HG03439 (cell line): Measurements from ENCODE around the gene ACTR10.
A peak's percentile ranks its signal among the peaks of the same experiment; 100 is the strongest.

Experiments
- ATAC-seq: cut with Tn5 transposase; IDR thresholded peaks from one replicate; pipeline ENCODE4 v1.9.1; 2021; ENCODE audit warnings: mild to moderate bottlenecking, moderate library complexity; ENCODE audit not compliant: unreplicated experiment

The ACTR10 gene

DNA sequence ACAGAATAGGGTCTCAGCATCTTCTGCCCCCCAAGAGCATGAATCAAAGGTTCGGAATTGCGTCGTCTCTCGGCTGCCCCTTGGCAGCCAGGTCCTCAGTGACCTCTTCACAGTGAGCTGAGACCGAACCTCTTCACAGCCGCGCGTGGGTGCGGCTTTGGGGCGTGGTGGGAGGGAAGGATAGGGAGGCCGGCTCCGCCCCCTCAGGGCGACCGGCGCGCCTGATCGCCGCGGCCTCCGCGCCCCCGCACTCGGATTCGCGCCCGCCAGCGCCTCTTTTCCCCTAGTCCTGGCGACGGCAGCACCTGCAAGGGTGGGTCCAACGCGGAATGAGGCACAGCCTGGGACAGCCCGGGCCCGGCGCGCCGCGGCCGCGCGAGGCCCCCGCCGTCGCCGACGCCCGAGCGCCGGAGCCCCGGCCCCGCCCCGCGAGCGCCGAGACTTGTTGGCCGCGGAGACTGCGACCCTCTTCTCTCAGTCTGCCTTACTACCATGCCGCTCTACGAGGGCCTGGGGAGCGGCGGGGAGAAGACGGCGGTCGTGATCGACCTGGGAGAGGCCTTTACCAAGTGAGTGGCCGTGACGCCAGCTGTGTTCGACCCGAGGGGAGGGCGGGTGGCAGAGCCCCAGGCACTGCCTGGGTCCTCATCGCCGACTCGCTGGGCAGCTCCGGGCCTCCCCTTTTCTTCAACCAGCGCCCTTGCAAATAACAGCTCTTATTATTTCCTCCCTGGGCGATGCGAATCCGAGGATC, at the start of gene ACTR10:
ACTR10 (plus strand) TSS at position 424 of the 754 bp plus-strand sequence; CDS start at position 493, 69 bp downstream.
- ATAC-seq = peak; percentile 94

DNA sequence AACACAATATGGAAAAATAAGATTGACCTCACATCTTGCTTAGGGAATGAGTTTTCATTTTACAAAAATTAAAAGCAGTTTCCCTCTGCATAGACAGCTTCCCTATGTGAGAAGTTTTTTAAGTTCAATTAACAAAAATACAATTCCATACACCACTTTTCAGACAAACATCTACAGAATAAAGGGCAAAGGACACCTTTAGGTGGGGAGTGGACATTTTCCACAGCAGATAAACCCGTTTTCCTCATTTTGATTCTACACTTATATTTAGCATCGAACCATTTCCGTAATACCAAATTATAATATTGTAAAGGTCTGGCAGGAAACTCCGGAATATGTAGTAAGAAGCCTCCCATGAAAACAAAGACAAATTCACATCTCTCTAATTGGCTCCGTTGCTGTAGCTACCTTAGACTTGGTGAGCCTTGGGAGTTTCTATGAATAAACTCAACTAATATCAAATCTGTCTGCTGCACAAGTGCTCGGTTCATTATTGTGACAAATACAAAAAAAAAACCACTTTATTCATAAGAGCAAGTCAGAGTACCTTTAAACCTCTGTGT, 49.6 kb upstream of the ACTR10 start:
- no peak for ATAC-seq

DNA sequence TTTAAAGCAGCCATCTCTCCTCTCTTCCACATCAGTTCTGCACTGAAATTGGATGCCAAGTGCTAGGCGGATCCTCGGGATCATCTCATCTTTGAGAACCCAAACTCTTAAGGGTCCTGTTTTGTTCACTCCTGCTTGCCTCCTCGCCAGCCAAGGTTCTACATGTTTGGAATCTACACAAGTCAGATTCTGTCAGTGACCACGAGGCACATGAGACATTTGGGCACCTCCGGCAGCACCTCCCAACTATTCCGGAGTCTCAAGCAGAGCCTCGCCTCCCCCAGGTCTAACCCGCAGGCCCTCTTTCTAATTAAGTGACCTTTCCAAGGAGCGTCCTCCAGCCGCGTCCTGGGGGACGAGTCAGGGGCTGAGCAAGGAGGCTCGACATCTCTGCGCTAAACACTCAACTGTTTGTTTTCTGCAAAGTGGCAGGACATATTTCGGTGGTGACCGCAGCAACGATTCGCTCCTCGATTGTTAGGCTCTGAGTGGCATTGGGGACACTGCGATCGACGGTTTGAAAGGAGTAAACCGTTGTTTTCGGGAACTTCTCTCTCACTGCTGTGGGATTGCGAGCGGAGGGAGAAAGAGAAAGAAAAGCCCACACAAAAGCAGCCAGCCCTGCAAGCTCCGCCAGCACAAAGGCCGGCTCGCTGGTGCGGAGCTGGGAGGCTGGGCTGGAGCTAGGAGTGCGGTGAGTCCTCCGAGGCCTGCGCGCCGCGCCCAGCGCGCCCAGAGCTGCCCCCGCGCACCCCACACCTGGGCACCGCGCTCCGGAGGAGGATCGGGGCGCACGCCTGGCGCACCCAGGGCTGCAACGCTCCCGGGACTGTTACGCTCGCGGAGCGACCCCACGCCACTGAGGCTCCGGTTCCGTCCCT, 48.6 kb upstream of the ACTR10 start:
- peak; percentile 47 for ATAC-seq

DNA sequence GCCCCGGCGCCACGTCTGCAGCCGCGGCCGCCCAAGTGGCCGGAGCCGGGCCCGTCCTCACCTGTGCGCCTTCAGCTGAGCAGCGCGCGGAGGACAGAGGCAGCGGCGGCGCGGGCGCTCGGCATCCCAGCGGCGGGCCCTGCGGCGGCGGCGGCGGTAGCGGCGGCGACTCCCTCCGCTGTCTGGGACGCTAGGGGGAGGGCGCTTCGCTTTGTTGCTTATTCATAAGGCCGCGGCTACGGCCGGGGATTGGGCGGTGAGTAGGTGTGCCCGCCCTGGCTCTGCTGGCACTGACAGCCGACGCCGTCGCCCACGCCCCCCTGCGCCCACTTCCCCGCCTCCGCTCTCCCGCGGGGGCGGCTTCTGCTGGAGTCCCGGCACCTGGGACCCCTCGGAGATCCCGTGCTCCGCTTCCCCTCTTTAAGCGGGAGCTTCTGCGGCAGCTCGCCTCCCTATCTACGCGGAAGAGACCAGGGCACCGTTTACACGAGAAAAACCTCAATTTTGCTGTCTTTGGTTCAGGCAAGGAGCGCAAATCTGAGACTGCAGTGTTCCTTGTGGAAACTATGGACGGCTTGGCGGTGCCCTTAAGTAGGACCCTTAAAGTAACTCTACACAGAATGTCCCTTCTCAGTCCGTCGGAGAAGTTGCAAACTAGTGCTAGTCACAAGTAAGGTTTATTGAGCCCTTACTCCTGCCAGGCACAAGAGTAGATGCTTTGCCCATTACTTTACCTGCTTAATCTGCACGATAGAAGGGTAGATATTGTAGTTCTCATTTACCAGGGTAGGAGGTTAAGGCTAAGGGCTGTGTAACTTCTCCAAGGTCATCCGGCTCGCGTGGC, 47.7 kb upstream of the ACTR10 start, which contains the start of gene ARMH4:
ARMH4 (minus strand) TSS at position 200 of the 844 bp plus-strand sequence. CDS start 12,855 bp downstream, outside the sequence.
- ATAC-seq = peak; percentile 97

DNA sequence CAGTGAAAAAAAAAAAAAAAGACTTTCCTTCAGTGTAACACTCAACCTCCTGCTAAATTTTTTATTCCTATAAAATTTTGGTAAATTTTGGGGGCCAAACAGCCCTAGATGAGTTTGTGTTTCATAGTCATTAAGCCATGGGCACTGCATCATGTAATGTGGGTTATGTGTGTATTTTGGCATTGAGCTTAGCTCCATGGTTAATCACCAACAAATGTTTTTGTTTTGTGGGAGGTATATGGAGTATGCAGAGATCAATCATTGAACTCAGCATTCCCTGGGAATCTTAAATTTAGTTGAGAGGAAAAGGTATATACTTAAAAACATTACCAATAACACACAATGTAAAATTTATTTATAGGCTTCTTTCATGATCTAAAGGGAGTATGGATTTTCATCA, 39.4 kb upstream of the ACTR10 start:
- ATAC-seq = no peak

DNA sequence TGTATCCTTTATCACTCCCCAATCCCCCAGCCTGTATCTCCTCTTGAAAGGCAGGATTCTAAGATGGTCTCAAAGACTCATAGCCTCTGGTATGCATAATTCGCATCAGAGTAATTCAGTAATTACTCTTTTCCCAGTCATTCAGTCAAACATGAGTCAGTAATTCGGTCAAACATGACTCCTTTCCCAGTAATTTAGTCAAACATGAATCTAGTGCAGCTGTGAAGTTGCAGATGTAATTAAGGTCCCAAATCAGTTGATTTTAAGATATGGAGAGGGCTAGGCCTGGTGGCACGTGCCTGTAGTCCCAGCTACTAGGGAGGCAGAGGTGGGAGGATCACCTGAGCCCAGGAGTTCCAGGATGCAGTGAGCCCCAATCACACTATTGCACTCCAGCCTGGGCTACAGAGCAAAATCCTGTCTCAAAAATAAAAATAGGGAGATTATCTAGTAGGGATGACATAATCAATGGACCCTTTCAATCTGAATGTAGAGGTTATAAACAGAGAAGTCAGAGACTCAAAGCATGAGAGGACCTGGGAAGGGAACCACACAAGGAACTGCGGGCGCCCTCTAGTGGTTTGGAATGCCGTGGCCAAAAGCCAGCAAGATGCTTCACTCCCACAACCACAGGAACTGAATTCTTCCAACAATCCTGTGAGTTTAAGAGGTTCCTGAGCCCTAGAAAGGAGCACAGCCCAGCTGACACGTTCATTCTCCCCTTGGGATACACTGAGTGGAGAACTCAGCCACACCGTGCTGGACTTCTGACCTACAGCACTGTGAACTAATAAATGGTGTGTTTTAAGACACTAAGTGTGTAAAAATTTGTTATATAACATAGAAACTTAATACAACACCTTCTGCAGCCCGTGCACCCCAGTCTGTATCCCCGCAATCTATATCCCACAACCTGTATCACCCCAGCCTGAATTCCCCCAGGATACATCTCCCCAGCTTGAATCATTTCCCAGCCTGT, 33.7 kb upstream of the ACTR10 start:
- no peak for ATAC-seq

DNA sequence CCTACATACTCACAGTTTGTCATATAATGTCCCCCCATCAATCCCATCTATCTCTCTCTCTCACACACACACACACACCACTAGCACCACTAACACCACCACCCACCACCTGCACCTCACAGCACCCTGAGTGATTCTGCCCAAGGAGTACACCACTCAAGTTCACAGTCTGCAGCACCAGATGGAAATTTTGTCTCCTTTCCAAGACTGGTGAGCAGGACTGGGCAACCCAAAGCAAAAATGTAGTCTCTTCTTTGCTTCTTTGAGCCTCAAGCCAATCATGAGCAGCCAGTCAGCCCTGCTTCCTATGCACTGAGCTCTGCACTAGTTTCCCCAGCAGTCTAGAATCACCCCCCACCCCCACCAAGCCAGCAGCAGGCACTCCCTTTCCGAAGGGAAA, 32.9 kb upstream of the ACTR10 start:
- no peak for ATAC-seq

DNA sequence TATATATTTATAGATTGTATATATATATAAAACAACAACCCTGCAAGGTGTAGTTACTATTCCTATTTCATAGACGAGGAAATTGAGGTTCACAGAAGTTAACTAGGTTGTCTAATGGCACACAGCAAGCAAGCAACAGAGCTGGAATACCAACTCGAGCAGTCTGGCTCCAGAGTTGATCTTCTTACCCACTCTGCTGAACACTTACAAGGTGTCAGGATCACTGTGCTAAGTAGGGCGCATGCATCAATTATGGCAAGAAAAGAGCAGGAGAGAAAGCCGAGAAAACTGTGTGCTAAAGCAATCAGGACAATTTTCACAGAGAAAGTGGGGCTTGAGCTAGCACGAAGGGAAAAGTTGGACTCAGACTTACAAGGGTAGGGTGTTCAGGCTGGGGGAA, 32.1 kb upstream of the ACTR10 start:
- ATAC-seq = no peak

DNA sequence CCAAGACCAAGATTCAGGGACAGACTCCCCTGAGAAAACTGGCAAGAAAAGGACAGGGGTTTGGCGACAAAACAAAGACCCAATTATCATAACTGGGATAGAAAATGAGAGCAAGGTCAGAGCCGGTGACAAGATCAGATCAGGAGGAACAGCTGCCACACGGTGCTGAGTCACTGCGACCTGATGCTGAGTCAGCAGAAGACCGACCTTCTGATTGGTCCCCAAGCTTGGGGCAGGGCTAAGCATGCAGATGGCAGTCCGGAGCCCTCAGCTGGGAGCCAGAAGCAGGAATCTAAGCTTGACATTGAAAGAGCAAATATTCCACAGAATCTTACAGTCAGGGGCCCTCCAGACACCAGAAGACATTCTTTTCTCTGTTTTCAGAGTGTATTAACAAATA, 28.9 kb upstream of the ACTR10 start:
- peak; percentile 70 for ATAC-seq

DNA sequence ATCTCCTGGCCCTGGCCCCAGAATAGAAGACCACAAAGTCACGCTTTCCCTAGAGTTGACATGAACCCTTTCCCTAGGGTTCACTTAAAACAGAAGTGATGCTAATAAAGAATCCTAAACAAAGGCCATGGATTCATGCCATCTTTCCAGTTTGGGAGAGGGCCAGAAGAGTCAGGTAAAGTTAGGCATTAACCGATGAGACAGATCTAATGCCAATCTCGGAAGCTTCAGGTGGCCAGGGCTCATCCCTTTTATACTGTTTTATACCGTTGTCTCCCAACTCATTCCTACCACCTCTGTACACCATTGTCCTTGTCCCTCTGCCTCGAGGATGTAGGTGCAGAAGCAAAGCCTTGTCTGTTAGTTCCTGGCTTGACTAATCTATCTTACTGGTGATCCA, 22.8 kb upstream of the ACTR10 start:
- no peak for ATAC-seq

DNA sequence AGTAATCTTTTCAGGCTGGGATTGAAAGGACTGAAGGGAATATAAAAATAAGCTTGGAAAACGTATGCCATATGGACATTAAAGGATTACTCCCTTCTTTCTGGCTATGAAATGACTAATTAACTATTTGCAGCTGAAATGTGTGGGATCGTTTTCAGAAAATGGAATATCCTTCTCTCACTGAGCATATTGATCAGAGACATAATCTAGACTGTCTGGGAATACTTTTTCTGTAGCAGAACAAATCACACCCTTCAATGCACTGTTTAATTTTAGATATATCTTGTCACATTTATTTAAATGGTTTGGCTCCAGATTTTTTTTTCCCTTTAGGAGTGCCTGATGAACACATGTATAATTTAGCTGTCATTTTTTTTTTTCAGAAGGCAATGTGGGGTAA, 10.8 kb upstream of the ACTR10 start:
- ATAC-seq = no peak

DNA sequence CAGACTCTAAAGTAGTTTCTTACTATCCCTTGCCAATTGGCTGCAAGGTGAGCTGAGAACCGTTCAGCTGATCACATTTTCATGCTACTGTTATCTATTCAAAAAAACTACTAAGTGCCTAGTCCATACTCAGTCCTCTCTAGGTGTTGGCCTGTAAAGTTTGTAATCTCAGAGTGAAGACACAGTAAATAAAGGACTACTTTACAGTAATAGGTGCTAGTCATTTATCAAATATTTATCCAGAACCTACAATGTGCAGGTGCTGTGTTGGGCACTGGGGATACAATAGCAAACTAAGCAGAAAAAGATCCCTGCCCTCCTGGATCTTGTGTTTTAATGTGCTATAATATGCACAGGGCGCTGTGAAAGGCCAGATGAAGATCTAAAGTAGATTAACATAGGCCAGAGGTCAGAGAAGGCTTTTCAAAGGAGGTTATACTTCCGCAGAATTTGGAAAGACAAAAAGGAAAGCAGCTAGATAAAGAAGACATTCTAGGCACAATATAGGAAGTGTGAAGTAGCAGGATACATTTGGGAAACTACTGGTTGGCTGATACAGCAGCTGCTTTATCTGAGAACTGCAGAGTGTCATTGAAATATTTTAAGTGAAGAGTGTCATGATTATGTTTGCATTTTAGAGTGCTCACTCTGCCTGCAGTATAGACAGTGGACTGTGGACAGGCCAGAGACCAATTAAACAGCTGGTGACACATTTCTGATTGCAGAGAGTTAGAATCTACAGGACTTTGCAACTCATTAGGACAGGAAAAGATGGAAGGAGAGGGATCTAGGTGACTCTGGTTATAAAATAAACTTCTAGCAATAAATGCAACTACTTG, 8.0 kb upstream of the ACTR10 start:
- no peak for ATAC-seq

DNA sequence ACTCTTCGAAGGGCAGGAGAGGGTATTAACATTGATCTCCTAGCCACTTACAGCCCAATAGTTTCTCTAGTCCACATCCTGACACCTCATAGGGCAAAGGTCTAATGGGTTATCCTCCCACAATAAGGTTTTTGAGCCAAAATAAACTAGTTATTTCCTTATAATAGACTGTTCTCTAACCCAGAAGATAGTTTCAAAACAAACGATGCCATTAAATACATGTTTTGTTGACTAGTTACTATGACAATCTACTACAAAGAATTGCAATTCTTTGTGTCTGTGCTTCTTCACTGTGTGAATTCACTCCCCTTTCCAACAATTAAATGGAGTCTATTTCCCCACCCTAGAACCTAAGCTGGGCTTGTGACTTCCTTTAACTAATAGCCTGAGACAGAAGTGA, 6.4 kb upstream of the ACTR10 start:
- no peak for ATAC-seq

DNA sequence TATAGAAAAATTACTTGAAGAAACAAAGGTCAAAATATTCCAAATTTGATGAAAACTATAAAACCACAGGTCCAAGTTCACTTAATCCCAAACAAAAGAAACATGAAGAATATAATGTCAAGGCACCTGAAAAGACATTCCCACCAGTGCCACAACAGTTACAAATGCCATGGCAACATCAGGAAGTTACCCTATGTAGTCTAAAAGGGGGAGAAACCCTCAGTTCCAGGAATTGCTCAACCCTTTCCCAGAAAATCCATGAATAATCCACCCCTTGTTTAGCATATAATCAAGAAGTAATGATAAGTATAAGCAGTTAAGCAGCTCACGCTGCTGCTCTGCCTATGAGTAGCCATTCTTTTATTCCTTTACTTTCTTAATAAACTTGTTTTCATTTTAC, 3.8 kb upstream of the ACTR10 start:
- ATAC-seq = no peak

DNA sequence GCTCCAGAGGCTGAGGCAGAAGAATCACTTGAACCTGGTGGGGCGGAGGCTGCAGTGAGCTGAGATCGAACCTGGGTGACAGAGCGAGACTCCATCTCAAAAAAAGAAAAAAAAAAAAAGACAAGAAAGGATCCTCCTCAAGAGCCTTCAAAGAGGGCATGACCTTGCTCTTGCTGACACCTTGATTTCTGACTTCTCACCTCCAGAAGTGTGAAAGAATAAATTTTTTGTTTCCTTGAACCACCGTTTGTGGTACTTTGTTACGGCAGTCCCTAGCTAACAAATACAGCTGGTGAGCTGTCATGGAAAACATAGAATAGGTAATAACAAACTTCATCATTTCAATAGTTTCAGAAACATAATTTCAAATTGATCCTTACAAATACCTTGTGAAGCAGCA, 1.9 kb upstream of the ACTR10 start:
- ATAC-seq = no peak

DNA sequence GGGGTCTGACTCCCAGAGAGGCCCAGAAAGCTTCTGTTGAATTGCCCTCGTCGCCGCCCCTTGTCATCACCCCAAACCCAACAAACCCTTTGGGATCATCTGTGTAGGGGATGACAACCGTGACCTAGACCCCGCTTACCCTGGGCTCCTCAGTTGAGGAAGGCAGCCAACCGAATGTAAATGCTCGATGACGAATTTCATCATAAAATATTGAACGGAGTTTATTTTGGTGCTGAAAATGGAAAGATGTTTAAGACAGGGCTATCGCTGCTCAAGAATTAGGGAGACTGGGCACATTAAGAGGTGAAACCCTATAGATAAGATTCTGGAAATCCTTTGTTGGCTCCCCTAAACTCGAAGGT, 512 bp downstream of the ACTR10 start:
- ATAC-seq = peak; percentile 18

DNA sequence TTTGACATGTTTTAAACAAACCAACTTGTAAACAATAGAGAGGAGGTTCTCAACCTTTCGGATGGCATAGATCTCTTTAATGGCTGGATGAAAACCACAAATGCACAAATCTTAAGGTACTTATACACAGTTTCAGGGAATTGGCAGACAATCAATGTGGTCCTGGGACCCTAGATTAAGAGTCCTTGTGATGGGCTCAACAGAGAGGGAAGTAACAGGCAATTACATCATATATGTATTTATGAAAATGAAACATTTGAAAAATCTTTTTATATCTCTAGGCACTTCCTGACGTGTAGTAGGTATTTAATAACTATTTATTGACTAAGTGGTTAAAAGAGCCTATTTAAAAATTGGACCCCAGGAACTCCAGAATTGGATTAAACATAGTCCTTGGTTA, 897 bp downstream of the ACTR10 start:
- ATAC-seq = no peak

DNA sequence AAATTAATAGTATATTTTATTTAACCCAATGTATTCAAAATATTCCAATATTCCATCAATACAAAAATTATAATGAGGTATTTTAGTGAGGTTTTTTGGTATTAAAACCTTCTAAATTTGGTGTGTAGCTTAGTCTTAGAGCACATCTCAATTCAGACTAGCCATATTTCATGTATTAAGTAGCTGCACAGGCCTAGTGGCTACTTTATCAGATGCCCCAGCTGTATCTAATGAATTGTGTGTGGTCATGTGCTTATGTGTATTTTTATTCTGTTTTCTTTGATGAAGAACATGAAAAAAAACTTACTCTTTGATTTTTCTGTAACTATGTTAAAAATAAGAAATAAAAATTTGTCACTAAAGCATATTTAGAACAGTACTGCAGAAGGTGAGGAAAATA, 13.2 kb downstream of the ACTR10 start:
- ATAC-seq = no peak
